IgD-negative memory B cell (primary cell): Measurements from ENCODE around the gene IKZF2. TPM values are rescaled to one million over a fixed set of nuclear protein-coding genes. Genes with fewer than 3 reads are reported as not detected.
A peak's percentile ranks its signal among the peaks of the same experiment; 100 is the strongest.

Source experiments
- H3K27ac Mint-ChIP-seq, 3 donors: one replicate each; pipeline ENCODE4 v1.8.0; 2020 to 2022; ENCODE audit warnings: mild to moderate bottlenecking in 3 of 3, mixed read lengths in 3 of 3, moderate library complexity in 1 of 3
- H3K27me3 Mint-ChIP-seq: one replicate; pipeline ENCODE4 v1.8.0; 2021; ENCODE audit warnings: mixed read lengths
- H3K36me3 Mint-ChIP-seq: one replicate; pipeline ENCODE4 v1.8.0; 2020; ENCODE audit warnings: mild to moderate bottlenecking, mixed read lengths
- H3K4me1 Mint-ChIP-seq, 3 donors: one replicate each; pipeline ENCODE4 v1.8.0; 2020 to 2022; ENCODE audit warnings: mixed read lengths in 3 of 3, mild to moderate bottlenecking in 1 of 3
- H3K4me3 Mint-ChIP-seq, 4 donors: one replicate each; pipeline ENCODE4 v1.8.0; 2020 to 2022; ENCODE audit warnings: mild to moderate bottlenecking in 4 of 4, mixed read lengths in 4 of 4, moderate library complexity in 3 of 4
- H3K9me3 Mint-ChIP-seq, 3 donors: one replicate each; pipeline ENCODE4 v1.8.0; 2020 to 2021; ENCODE audit warnings: mixed read lengths in 3 of 3, mild to moderate bottlenecking in 1 of 3
- polyA plus RNA-seq: library from polyadenylated mRNA; unstranded; fragments of 300-500 nt; fragmentation: Illumina TruSeq; gene quantifications from one replicate; pipeline ENCODE4 v1.2.3, GENCODE V29; 2021

IKZF2 gene
- polyA plus RNA-seq = 0.09 TPM

GRCh38 chr2:213151437-213152064, at the start of gene IKZF2:
Gene IKZF2, minus strand, starts transcription at chr2:213151612. Its CDS starts 2,983 bp downstream, at chr2:213148629.
- Mint-ChIP-seq H3K27ac (peak within 1 kb of the TSS; percentile 65 to 91 (median 83)), H3K27me3 (peaks cover 9% of the 10 kb centered on the region), H3K4me1 (peaks cover 26% of the 10 kb centered on the region in 3 donors), H3K36me3 (no peaks in the 10 kb centered on the region), H3K9me3 (no peaks in the 10 kb centered on the region), H3K4me3 (peak within 1 kb of the TSS; percentile 84 to 97 (median 92))

GRCh38 chr2:213199871-213200270, 48.5 kb upstream of the IKZF2 start:
- H3K4me1 Mint-ChIP-seq = no peaks in the 10 kb centered on the region
- H3K27ac Mint-ChIP-seq = no peak overlapping the region
- H3K36me3 Mint-ChIP-seq = no peaks in the 10 kb centered on the region
- peaks cover 0 to 2% (median 0%) of the 10 kb centered on the region in 3 donors for H3K9me3 Mint-ChIP-seq
- H3K27me3 Mint-ChIP-seq = no peaks in the 10 kb centered on the region
- H3K4me3 Mint-ChIP-seq = no peak overlapping the region

GRCh38 chr2:213189001-213189899, 37.8 kb upstream of the IKZF2 start:
- Mint-ChIP-seq H3K4me1 (peaks cover 0 to 4% (median 2%) of the 10 kb centered on the region in 3 donors), H3K27ac (peak overlapping the region in 1 of 3 donors; percentile 53), H3K27me3 (no peaks in the 10 kb centered on the region), H3K9me3 (peaks cover 0 to 5% (median 2%) of the 10 kb centered on the region in 3 donors), H3K4me3 (no peak overlapping the region), H3K36me3 (no peaks in the 10 kb centered on the region)

DNA sequence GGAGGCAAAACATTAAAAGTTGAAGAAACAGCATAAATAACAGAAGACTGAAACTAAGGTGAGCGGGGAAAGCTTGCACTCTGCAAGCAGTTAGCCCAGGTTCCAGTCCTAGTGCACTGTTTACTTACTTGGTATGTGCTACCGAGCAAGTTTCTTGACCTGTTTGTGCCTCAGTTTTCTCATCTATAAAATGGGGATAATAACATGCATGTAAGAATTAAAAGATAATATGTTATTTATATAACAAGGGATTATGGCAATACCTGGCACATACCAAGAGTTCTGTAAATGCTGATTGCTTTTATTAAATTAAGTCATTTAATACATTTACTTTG, 37.1 kb upstream of the IKZF2 start:
- Mint-ChIP-seq H3K27me3 (peaks cover 1% of the 10 kb centered on the region), H3K36me3 (no peaks in the 10 kb centered on the region), H3K9me3 (peaks cover 0 to 5% (median under 1%) of the 10 kb centered on the region in 3 donors), H3K27ac (no peak overlapping the region), H3K4me1 (peaks cover 0 to 4% (median 2%) of the 10 kb centered on the region in 3 donors), H3K4me3 (no peak overlapping the region)

- Mint-ChIP-seq H3K27me3 (peaks cover 1% of the 10 kb centered on the region), H3K27ac (no peak overlapping the region), H3K9me3 (peaks cover 0 to 5% (median 0%) of the 10 kb centered on the region in 3 donors), H3K36me3 (no peaks in the 10 kb centered on the region), H3K4me1 (peaks cover 0 to 4% (median 2%) of the 10 kb centered on the region in 3 donors), H3K4me3 (no peak overlapping the region)
Observed at GRCh38 chr2:213187833-213188532, 36.6 kb upstream of the IKZF2 start.

- Mint-ChIP-seq H3K9me3 (peaks cover 0 to 5% (median 0%) of the 10 kb centered on the region in 3 donors), H3K27me3 (peaks cover 1% of the 10 kb centered on the region), H3K36me3 (no peaks in the 10 kb centered on the region), H3K4me1 (peaks cover 0 to 4% (median 2%) of the 10 kb centered on the region in 3 donors), H3K27ac (no peak overlapping the region), H3K4me3 (no peak overlapping the region)
Observed at GRCh38 chr2:213187386-213187785, 36.0 kb upstream of the IKZF2 start.

DNA sequence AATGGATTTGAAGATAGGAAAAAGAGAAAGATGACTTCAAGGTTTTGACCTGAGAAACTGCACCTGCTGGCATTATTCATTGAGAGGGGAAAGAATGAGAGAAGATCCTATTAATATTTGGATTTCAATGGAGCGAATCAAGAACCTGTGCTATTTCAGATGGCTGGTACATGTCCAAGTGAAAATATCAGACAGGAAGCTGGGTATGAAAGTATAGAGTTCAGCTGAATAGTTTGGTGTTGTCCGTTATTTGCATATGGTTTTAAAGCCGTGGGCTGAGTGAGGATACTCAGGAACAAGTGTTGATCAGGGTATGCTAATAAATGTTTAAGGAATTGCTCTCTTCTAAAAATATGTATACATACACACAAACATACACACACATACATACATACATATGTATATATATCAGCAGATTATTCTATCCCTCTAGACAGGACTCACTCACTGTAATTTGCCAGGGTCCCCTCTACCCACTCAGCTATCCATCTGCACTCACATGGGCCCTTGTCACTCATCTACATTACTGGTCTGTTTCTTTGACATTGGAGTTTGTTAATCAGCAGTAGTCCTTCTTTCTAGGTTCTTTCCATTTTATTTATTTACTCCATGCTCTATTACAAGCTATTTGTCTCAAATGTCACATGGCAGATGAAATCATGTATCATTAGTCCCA, 33.9 kb upstream of the IKZF2 start:
- Mint-ChIP-seq H3K9me3 (peaks cover 0 to 2% (median 0%) of the 10 kb centered on the region in 3 donors), H3K27me3 (peaks cover 1% of the 10 kb centered on the region), H3K4me3 (no peak overlapping the region), H3K4me1 (peaks cover 0 to 4% (median 2%) of the 10 kb centered on the region in 3 donors), H3K36me3 (no peaks in the 10 kb centered on the region), H3K27ac (no peak overlapping the region)

DNA sequence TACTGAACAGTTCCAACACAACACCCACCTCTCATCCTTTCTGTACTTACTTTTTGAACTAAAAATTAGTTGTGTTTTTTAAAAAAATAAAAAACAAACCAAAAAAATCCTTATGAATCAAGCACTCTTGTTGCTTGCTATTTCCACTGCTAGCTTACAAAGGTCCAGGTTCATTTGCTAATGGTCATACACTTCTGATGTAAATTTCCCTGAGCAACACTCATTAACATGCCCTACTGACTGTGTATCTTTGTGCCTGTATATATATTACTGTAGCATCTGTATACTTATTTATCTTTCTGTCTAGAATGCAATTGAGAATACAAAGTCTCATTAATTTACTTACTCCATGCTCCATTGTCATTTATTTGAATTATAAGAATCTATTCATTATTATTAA, 30.3 kb upstream of the IKZF2 start:
- Mint-ChIP-seq H3K4me3 (no peak overlapping the region), H3K4me1 (peaks cover 0 to 4% (median 2%) of the 10 kb centered on the region in 3 donors), H3K36me3 (peaks cover 3% of the 10 kb centered on the region), H3K9me3 (no peaks in the 10 kb centered on the region), H3K27ac (no peak overlapping the region), H3K27me3 (peaks cover 3% of the 10 kb centered on the region)

- Mint-ChIP-seq H3K27ac (no peak overlapping the region), H3K36me3 (peaks cover 3% of the 10 kb centered on the region), H3K9me3 (no peaks in the 10 kb centered on the region), H3K27me3 (peaks cover 1% of the 10 kb centered on the region), H3K4me1 (no peaks in the 10 kb centered on the region), H3K4me3 (no peak overlapping the region)
Observed at GRCh38 chr2:213177679-213178078, 26.3 kb upstream of the IKZF2 start.

GRCh38 chr2:213175673-213176247, 24.3 kb upstream of the IKZF2 start:
- Mint-ChIP-seq H3K4me3 (no peak overlapping the region), H3K4me1 (no peaks in the 10 kb centered on the region), H3K36me3 (peaks cover 3% of the 10 kb centered on the region), H3K27me3 (peaks cover 1% of the 10 kb centered on the region), H3K9me3 (no peaks in the 10 kb centered on the region), H3K27ac (no peak overlapping the region)

DNA sequence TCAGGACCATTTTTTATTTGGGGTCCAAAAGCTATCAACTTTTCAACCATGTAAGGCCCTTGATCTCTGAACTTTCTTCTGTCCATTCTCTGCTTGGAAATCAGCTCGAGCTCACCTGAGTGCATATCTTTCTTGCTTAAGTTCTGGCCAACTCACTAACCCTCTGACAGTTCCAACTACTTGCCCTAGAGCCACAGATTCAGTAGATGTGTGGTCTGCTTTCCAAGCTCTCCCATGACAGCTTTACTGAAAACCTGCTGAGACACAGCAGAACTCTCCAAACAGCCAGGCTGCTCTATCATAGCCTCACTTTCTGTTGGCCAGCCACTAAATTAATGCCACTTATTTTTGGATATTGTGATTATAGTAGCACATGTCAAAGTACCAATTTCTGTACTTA, 21.2 kb upstream of the IKZF2 start:
- Mint-ChIP-seq H3K36me3 (no peaks in the 10 kb centered on the region), H3K9me3 (no peaks in the 10 kb centered on the region), H3K27ac (no peak overlapping the region), H3K4me3 (no peak overlapping the region), H3K4me1 (no peaks in the 10 kb centered on the region), H3K27me3 (no peaks in the 10 kb centered on the region)

DNA sequence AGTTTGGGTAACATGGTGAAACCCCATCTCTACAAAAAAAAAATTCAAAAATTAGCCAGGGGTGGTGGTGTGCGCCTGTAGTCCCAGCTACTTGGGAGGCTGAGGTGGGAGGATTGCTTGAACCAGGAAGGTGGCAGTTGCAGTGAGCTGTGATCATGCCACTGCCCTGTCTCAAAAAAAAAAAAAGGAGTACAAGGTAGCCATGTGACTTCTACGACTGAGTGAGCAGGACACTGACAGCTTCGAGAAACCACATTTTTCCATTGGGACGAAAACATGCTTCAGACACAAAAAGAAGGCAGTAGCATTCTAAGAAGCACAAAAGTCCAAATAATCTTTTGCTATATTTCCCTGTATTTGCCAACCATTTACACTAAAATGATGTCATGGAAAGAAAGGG, 19.7 kb upstream of the IKZF2 start:
- Mint-ChIP-seq H3K27ac (no peak overlapping the region), H3K4me1 (peaks cover 0 to under 1% (median 0%) of the 10 kb centered on the region in 3 donors), H3K9me3 (no peaks in the 10 kb centered on the region), H3K36me3 (no peaks in the 10 kb centered on the region), H3K27me3 (no peaks in the 10 kb centered on the region), H3K4me3 (no peak overlapping the region)

DNA sequence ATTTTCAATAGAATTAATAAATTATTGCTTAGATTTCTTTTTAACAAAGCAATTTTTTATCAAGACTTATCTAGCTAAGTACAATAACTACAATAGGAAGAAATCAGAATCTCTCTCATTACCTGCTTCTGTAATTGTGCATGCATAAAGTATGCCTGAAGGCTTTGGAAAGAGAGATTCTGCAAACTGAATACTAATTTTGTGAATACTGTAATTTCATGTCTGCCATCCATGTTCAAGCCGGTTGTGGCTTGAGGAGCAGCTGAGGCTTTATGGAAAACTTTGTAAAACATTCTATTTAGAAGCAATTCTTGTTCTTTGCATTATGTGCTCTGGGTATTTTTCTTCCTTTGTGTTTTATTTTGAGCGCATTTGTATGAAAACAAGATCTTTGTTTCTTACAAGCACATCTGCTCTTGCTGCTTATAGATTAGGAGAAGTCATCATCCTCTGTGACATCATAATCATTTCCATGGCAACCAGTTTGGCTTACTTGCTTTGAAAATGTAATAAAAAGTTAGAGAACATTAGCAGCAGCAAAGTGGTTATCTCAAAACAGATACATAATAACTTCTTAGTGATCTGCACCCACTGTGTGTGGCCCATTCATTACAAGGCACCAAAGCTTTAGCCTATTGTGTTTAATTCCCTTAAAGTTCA, 16.0 kb upstream of the IKZF2 start:
- no peaks in the 10 kb centered on the region for H3K27me3 Mint-ChIP-seq
- no peaks in the 10 kb centered on the region for H3K9me3 Mint-ChIP-seq
- peaks cover 0 to 4% (median 2%) of the 10 kb centered on the region in 3 donors for H3K4me1 Mint-ChIP-seq
- H3K27ac Mint-ChIP-seq = no peak overlapping the region
- no peaks in the 10 kb centered on the region for H3K36me3 Mint-ChIP-seq
- no peak overlapping the region for H3K4me3 Mint-ChIP-seq

GRCh38 chr2:213166109-213166508, 14.7 kb upstream of the IKZF2 start:
- Mint-ChIP-seq H3K27me3 (no peaks in the 10 kb centered on the region), H3K9me3 (no peaks in the 10 kb centered on the region), H3K27ac (no peak overlapping the region), H3K4me1 (peaks cover 0 to 4% (median 2%) of the 10 kb centered on the region in 3 donors), H3K36me3 (no peaks in the 10 kb centered on the region), H3K4me3 (no peak overlapping the region)
